HG03520 (cell line): ENCODE measurements around the gene PDGFRB.

Source experiments
- ATAC-seq: cut with Tn5 transposase; IDR thresholded peaks from one replicate; pipeline ENCODE4 v1.9.1; 2021; ENCODE audit warnings: mild to moderate bottlenecking, moderate library complexity; ENCODE audit not compliant: unreplicated experiment

Gene PDGFRB

GRCh38 chr5:150147670-150148069 is 8.0 kb downstream of the PDGFRB start:
- no peak for ATAC-seq

GRCh38 chr5:150146862-150147601 is 8.6 kb downstream of the PDGFRB start:
- ATAC-seq: no peak

- ATAC-seq: no peak
Observed at GRCh38 chr5:150146235-150146634, 9.4 kb downstream of the PDGFRB start.

- no peak for ATAC-seq
Observed at GRCh38 chr5:150144879-150145278, 10.8 kb downstream of the PDGFRB start.

GRCh38 chr5:150144246-150144801 is 11.3 kb downstream of the PDGFRB start:
- ATAC-seq: no peak

GRCh38 chr5:150143350-150144245 is 12.0 kb downstream of the PDGFRB start:
- no peak for ATAC-seq

- no peak for ATAC-seq
Observed at GRCh38 chr5:150142959-150143349, 12.7 kb downstream of the PDGFRB start.

GRCh38 chr5:150142185-150142958 is 13.3 kb downstream of the PDGFRB start:
- ATAC-seq: no peak

GRCh38 chr5:150141544-150142184 is 14.0 kb downstream of the PDGFRB start:
- no peak for ATAC-seq

GRCh38 chr5:150140830-150141229 is 14.8 kb downstream of the PDGFRB start:
- ATAC-seq: no peak

- ATAC-seq: no peak
Observed at GRCh38 chr5:150139334-150139733, 16.3 kb downstream of the PDGFRB start.

GRCh38 chr5:150138551-150139265 is 16.9 kb downstream of the PDGFRB start:
- no peak for ATAC-seq

- ATAC-seq: no peak
Observed at GRCh38 chr5:150137997-150138396, 17.6 kb downstream of the PDGFRB start.

- ATAC-seq: no peak
Observed at GRCh38 chr5:150137168-150137957, 18.3 kb downstream of the PDGFRB start.

- no peak for ATAC-seq
Observed at GRCh38 chr5:150136305-150137167, 19.1 kb downstream of the PDGFRB start.

GRCh38 chr5:150135557-150136304 is 19.9 kb downstream of the PDGFRB start:
- no peak for ATAC-seq

- ATAC-seq: no peak
Observed at GRCh38 chr5:150134198-150134588, 21.5 kb downstream of the PDGFRB start.
